CD4-positive, alpha-beta T cell treated with Interleukin-10 for 1 hour (primary cell): ENCODE measurements around the gene PTCHD1.

Experiments used
- DNase-seq: peaks from one replicate; pipeline ENCODE4 v3.0.0-alpha.2; 2020

The PTCHD1 gene

GRCh38 chrX:23334848-23335599, at the start of gene PTCHD1:
TSS of gene PTCHD1 (plus strand) at chrX:23334849. CDS start at chrX:23334876, 27 bp downstream.
- no peak for DNase-seq

DNA sequence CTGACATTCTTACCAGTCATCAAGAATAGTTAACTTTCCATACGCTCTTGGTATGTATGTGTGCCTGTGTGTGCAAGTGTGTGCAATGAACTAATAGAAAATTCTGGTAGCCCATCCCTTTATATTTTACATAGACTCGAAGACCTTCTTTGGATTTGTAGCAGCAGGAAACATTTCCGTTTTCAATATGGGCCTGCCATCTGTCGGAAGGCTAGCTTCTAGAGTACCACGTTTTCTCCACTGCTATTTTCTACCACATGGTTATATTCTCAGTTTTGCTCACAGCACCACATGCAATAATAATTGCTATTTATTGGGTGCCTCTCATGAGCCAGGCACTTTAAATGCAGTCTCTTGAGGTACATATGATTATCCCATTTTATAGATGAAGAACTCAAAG, 47.9 kb upstream of the PTCHD1 start:
- no peak for DNase-seq

GRCh38 chrX:23287191-23287725, 47.4 kb upstream of the PTCHD1 start:
- DNase-seq: no peak

DNA sequence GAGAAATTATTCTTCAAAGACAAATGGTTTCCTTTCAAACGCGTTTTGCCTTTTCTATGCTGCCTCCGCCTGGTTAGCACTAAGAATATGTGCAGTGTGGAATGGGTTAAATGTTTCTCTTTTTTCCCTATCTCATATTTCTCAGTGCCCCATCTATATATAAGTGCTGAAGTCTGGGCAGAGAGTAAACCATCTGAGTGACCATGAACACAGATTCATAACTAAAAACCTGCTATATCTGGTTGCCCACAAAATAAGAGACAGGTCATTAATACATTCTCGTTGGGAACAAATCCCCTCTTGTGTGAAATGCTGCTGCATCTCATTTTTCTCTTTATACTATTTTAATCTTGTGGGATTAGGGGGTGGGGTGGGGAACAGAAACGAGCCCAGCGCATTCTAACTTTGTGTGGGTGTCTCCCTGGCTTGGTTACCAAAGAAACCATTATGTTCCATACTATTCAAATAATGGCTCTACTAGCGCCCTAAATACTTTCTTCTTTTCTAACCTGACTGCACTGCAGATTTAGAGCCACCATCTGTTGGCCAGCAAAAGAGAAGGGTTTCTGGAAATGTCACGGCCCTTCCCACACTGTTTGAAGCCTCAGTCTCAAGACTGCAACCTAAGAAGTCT, 42.2 kb upstream of the PTCHD1 start:
- DNase-seq: no peak

- no peak for DNase-seq
Measured at GRCh38 chrX:23292988-23293651, 41.5 kb upstream of the PTCHD1 start.

DNA sequence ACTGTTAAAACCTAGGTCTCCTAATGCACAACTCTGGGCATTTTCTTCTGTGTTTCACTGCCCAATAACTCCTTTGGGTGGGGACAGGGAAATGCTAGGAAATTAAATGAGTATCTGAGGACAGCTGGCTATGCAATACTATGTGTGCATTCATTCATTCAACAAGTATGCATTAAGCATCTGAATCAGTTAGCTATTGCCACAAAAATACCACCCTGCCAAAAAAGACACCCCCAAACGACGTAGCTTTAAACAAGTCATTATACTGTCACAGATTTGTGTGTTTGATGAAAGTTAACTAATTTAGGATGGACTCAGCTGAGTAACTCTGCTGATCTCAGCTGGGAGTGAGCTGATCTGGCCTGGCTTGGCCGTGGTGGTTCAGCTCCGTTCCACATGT, 29.8 kb upstream of the PTCHD1 start:
- no peak for DNase-seq

DNA sequence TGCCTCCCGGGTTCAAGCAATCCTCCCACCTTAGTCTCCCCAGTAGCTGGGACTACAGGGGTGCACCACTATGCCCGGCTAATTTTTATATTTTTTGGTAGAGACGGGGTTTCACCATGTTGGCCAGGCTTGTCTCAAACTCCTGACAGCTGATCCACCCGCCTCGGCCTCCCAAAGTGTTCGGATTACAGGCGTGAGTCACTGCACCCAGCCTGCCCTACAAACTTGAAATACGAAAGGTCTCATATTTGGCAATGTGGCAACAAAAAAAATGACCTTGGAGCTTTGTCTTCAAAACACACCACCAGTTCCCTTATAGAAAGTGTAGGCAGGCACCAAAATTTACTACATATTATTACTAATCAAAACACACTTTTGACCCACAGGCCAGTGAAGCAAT, 22.9 kb upstream of the PTCHD1 start:
- DNase-seq: no peak

GRCh38 chrX:23312136-23312535, 22.5 kb upstream of the PTCHD1 start:
- no peak for DNase-seq

- peak; percentile 11 for DNase-seq
Measured at GRCh38 chrX:23317799-23318724, 16.6 kb upstream of the PTCHD1 start.

- DNase-seq: no peak
Measured at GRCh38 chrX:23327104-23327503, 7.5 kb upstream of the PTCHD1 start.

- DNase-seq: no peak
Measured at GRCh38 chrX:23331701-23332100, 2.9 kb upstream of the PTCHD1 start.

DNA sequence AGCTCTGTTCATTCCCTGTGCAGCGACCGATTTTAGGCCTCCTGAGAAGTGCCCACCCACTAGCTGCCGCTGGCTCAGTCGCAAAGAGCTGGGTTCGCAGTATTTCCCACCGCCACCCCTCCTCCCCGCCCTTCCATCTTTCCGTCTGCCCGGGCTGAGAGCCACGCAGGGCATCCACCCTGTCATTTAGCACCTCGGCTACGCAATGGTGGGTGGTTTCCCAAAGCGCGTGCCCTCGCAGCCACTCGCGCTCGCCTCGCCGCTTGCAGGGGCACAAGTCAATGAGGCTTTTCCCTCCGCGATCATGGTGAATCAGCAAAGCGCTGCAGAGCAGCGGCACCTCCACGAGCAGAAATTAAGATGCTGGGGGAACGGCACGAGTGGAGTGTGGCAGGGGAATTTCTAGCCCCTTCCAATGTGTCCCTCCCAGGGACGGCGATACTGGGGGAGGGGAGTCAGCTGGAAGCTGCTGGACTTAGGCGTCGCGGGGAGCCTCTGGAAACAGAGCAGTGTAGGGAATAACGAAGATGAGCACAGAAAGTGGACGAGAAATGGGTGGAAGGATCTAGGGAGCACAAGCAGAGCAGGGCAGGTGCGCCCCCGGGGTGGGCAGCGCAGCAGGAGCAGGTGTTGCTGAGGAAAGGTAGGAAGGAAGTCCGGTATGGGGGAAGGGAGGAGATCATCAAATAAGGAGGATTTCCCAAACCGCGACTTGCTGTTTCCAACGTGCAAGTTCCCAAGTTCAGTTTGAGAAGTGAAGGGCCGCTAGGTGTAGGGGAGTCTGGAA, 2.4 kb upstream of the PTCHD1 start:
- no peak for DNase-seq

GRCh38 chrX:23332888-23333821, 1.5 kb upstream of the PTCHD1 start:
- DNase-seq: no peak

- DNase-seq: no peak
Measured at GRCh38 chrX:23333842-23334520, 668 bp upstream of the PTCHD1 start.

GRCh38 chrX:23334521-23334847, 165 bp upstream of the PTCHD1 start:
- DNase-seq: no peak

DNA sequence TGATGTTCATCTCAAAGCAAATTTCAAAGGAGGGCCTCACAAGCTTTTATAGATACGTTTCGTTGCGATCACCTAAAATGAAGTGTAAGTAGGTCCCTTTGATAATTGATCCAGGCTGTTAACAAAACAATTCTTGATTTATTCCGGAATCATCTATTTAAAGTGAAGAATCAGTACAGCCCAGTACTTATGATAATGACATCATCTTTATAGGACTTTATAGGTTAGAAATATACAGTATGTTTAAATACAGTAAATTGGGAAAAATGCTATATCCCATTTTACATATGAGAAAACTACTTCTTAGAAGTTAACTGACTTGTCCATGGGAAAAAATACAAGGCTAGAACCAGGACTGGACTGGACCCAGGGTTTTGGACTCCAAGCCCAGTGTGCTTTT, 3.7 kb downstream of the PTCHD1 start:
- DNase-seq: no peak

DNA sequence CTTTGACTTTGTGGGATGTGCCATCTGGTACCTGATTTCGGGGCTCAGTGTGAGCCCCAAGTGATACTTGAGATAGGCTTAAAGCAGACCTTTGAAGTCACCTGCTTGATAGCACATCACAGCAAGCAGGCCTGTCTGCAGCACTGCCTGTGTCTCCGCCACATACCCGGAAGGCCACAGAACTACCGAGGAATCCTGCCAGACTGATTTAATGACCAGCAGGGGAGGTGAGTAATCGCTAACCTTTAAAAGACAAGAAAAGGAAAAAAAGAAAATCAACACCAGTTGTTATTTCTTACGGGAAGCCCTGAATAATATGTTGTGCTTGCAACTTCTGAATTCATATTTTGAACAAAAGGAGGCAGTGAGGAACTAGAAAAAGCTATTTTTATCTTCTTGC, 6.8 kb downstream of the PTCHD1 start:
- no peak for DNase-seq

DNA sequence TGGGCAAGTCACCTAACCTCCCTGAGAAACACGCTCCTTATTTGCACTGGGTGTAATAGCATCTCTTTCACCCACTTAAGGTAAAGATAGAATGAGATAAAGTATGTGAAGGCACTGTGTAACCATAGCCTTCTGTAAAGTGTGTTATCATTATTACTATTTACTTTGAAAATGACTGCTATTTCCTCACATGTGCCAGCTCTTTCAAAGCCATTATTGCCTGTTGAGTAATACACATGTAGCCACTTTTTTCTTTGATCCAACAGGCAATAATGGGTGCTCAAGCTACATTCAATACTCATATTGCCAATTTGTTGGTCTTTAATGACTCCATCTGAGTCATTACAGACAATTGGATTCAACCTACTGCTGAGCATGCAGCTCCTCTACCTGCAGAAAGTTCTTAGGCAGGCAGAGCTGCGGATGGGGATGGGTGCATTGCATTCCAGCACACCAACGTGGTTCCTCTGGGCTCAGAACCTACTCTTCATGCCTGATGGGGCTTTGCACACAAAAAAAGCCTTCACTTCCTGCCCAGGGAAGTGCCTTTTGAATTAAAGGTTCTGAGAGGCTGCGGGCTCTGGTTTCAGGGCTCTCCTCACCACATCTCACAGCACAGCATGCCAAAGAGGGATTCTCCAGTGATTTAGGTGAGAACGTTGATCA, 9.7 kb downstream of the PTCHD1 start:
- DNase-seq: no peak

DNA sequence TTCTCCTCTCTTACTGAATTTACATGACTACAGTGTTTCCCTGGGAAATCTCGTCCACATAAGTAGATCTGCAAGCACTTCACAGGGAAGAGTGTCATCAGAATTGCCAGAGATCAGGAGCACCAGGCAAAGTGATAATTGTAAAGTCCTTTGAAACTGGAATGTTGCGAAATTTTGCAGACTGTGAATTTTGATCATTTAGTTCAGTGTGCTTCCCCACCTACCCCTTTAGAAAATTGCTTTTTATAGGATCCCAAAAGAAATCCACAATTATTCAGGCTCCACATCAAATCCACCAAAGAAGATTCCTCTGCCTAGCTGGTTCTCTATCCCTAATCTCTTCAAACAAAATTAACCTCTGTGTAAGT, 10.2 kb downstream of the PTCHD1 start:
- no peak for DNase-seq

DNA sequence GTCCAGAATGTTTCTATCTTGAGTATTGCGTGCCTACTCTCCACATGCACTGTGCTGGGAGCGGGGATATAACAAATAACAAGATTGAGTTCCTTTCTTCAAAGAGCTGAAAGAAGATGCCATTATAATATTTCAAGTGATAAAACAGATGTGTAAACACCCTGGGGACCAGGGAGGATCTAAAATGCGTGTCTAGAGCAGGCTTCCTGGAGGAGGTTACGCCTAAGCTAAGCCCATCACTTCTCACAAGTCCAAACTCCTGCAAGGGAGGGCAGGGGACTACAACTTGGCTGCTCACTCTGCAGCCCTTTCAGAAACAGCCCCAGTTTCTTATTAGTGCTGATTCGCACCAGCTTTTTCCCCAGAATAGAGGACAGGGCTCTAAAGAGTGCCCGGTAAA, 21.5 kb downstream of the PTCHD1 start:
- DNase-seq: no peak
